ENCODE results near the gene GTF3C1.

The GTF3C1 gene

GRCh38 chr16:27558932-27559331 lies 9.2 kb upstream of the GTF3C1 start:
- no peak for DNase-seq

- DNase-seq = no peak
Measured at GRCh38 chr16:27558434-27558833, 8.7 kb upstream of the GTF3C1 start.

- DNase-seq = no peak
Measured at GRCh38 chr16:27556471-27556870, 6.8 kb upstream of the GTF3C1 start.

GRCh38 chr16:27551036-27551435 lies 1.3 kb upstream of the GTF3C1 start:
- no peak for DNase-seq

- peak; percentile 12 for DNase-seq
Measured at GRCh38 chr16:27550582-27550920, 838 bp upstream of the GTF3C1 start.

- DNase-seq = no peak
Measured at GRCh38 chr16:27549464-27549745, 308 bp downstream of the GTF3C1 start.

GRCh38 chr16:27547851-27548250 lies 1.9 kb downstream of the GTF3C1 start:
- DNase-seq = no peak

- DNase-seq = peak; percentile 23
Measured at GRCh38 chr16:27547134-27547533, 2.6 kb downstream of the GTF3C1 start.

- DNase-seq = no peak
Measured at GRCh38 chr16:27544671-27545070, 5.0 kb downstream of the GTF3C1 start.

GRCh38 chr16:27543801-27544200 lies 5.9 kb downstream of the GTF3C1 start:
- no peak for DNase-seq

GRCh38 chr16:27539636-27540035 lies 10.1 kb downstream of the GTF3C1 start:
- DNase-seq = no peak

GRCh38 chr16:27539120-27539519 lies 10.6 kb downstream of the GTF3C1 start:
- peak; percentile 6 for DNase-seq

GRCh38 chr16:27538528-27538927 lies 11.2 kb downstream of the GTF3C1 start:
- peak; percentile 13 for DNase-seq

- no peak for DNase-seq
Measured at GRCh38 chr16:27534256-27534655, 15.5 kb downstream of the GTF3C1 start.

GRCh38 chr16:27531826-27532800 lies 17.6 kb downstream of the GTF3C1 start:
- DNase-seq = peak; percentile 40

- DNase-seq = peak; percentile 26
Measured at GRCh38 chr16:27531186-27531585, 18.5 kb downstream of the GTF3C1 start.

- DNase-seq = no peak
Measured at GRCh38 chr16:27529962-27530361, 19.8 kb downstream of the GTF3C1 start.

- DNase-seq = no peak
Measured at GRCh38 chr16:27528294-27528693, 21.4 kb downstream of the GTF3C1 start.

GRCh38 chr16:27526180-27526579 lies 23.5 kb downstream of the GTF3C1 start:
- peak; percentile 77 for DNase-seq

- no peak for DNase-seq
Measured at GRCh38 chr16:27522173-27522707, 27.5 kb downstream of the GTF3C1 start.

- no peak for DNase-seq
Measured at GRCh38 chr16:27520982-27521673, 28.6 kb downstream of the GTF3C1 start.

GRCh38 chr16:27518226-27518625 lies 31.5 kb downstream of the GTF3C1 start:
- no peak for DNase-seq

GRCh38 chr16:27517664-27518063 lies 32.0 kb downstream of the GTF3C1 start:
- DNase-seq = no peak

GRCh38 chr16:27516365-27516764 lies 33.3 kb downstream of the GTF3C1 start:
- DNase-seq = no peak
